KOPT-K1 (cell line): ENCODE measurements around the gene EIF4A3.
A peak's percentile ranks its signal among the peaks of the same experiment; 100 is the strongest.

Source experiments
- H3K27ac ChIP-seq: fragments of 200-600 bp; sonication (generic); 2 replicates; pipeline ENCODE4 v1.5.1; 2016; ENCODE audit warnings: antibody characterized with exemption, mild to moderate bottlenecking, low read depth, low read length; ENCODE audit not compliant: poor library complexity, severe bottlenecking
- H3K36me3 ChIP-seq: fragments of 200-600 bp; sonication (generic); 2 replicates; pipeline ENCODE4 v1.5.1; 2017; ENCODE audit warnings: antibody characterized with exemption, mild to moderate bottlenecking, low read length, moderate library complexity; ENCODE audit not compliant: insufficient read depth
- H3K9me3 ChIP-seq: fragments of 200-600 bp; sonication (generic); 2 replicates; pipeline ENCODE4 v1.5.1; 2017; ENCODE audit warnings: antibody characterized with exemption, low read length, mild to moderate bottlenecking; ENCODE audit not compliant: insufficient read depth, poor library complexity, severe bottlenecking

Gene EIF4A3

DNA sequence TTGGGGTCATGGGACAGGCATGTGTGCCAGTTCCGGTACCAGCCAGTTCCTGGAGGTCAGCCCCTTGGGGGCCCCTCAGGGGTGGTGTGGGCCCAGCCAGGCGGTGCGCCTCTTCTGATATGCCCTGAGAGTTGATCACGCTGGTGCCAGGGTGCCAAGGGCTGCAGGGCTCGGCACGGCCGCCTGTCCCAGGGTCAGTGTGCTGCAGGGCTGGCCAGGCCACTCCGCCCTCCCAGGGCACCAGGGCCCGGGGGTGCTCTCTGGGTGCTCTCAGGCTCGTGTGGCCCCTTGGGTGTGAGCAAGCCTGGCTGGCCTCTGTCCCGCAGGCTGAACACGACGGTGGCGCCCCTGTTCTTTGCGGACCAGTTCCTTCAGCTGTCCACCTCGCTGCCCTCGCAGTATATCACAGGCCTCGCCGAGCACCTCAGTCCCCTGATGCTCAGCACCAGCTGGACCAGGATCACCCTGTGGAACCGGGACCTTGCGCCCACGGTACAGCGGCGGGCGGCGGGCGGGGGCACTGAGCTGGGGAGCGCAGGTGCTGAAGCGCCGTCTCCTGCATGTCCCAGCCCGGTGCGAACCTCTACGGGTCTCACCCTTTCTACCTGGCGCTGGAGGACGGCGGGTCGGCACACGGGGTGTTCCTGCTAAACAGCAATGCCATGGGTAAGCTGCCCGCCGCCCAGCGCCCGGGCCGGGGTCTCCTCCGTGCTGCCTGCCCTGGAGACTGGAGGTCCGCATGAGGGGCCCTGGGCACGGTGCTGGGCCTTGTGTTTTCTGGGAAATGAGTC is 39.5 kb downstream of the EIF4A3 start:
- no peaks in the 10 kb centered on the region for H3K9me3 ChIP-seq

GRCh38 chr17:80106751-80107150 is 40.2 kb downstream of the EIF4A3 start:
- Histone ChIP-seq H3K27ac (no peak overlapping the region), H3K36me3 (no peaks in the 10 kb centered on the region; the same call in 1 of the 2 replicates), H3K9me3 (no peaks in the 10 kb centered on the region)

More for the DNA sequence above, 39.5 kb downstream of the EIF4A3 start:
- Histone ChIP-seq H3K36me3 (no peaks in the 10 kb centered on the region; the same call in 1 of the 2 replicates), H3K27ac (no peak overlapping the region)

- Histone ChIP-seq H3K36me3 (no peaks in the 10 kb centered on the region; the same call in 1 of the 2 replicates), H3K9me3 (no peaks in the 10 kb centered on the region)
Observed at GRCh38 chr17:80106176-80106575, 40.8 kb downstream of the EIF4A3 start.

GRCh38 chr17:80105762-80106161 is 41.2 kb downstream of the EIF4A3 start:
- no peak overlapping the region for H3K27ac ChIP-seq
- H3K9me3 ChIP-seq = no peaks in the 10 kb centered on the region
- no peaks in the 10 kb centered on the region; the same call in 1 of the 2 replicates for H3K36me3 ChIP-seq

More at GRCh38 chr17:80106176-80106575, 40.8 kb downstream of the EIF4A3 start:
- no peak overlapping the region for H3K27ac ChIP-seq

DNA sequence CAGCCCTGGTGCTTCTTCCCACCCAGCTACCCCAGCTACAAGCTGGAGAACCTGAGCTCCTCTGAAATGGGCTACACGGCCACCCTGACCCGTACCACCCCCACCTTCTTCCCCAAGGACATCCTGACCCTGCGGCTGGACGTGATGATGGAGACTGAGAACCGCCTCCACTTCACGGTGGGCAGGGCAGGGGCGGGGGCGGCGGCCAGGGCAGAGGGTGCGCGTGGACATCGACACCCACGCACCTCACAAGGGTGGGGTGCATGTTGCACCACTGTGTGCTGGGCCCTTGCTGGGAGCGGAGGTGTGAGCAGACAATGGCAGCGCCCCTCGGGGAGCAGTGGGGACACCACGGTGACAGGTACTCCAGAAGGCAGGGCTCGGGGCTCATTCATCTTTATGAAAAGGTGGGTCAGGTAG is 42.0 kb downstream of the EIF4A3 start:
- Histone ChIP-seq H3K36me3 (no peaks in the 10 kb centered on the region), H3K9me3 (no peaks in the 10 kb centered on the region), H3K27ac (no peak overlapping the region)

DNA sequence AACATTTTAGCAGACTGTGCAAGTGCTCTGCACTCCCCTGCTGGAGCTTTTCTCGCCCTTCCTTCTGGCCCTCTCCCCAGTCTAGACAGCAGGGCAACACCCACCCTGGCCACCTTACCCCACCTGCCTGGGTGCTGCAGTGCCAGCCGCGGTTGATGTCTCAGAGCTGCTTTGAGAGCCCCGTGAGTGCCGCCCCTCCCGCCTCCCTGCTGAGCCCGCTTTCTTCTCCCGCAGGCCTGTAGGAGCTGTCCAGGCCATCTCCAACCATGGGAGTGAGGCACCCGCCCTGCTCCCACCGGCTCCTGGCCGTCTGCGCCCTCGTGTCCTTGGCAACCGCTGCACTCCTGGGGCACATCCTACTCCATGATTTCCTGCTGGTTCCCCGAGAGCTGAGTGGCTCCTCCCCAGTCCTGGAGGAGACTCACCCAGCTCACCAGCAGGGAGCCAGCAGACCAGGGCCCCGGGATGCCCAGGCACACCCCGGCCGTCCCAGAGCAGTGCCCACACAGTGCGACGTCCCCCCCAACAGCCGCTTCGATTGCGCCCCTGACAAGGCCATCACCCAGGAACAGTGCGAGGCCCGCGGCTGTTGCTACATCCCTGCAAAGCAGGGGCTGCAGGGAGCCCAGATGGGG is 42.5 kb downstream of the EIF4A3 start:
- H3K9me3 ChIP-seq = no peaks in the 10 kb centered on the region
- H3K36me3 ChIP-seq = no peaks in the 10 kb centered on the region
- H3K27ac ChIP-seq = no peak overlapping the region

GRCh38 chr17:80103449-80104085 is 43.4 kb downstream of the EIF4A3 start:
- Histone ChIP-seq H3K27ac (no peak overlapping the region), H3K9me3 (no peaks in the 10 kb centered on the region), H3K36me3 (no peaks in the 10 kb centered on the region)

DNA sequence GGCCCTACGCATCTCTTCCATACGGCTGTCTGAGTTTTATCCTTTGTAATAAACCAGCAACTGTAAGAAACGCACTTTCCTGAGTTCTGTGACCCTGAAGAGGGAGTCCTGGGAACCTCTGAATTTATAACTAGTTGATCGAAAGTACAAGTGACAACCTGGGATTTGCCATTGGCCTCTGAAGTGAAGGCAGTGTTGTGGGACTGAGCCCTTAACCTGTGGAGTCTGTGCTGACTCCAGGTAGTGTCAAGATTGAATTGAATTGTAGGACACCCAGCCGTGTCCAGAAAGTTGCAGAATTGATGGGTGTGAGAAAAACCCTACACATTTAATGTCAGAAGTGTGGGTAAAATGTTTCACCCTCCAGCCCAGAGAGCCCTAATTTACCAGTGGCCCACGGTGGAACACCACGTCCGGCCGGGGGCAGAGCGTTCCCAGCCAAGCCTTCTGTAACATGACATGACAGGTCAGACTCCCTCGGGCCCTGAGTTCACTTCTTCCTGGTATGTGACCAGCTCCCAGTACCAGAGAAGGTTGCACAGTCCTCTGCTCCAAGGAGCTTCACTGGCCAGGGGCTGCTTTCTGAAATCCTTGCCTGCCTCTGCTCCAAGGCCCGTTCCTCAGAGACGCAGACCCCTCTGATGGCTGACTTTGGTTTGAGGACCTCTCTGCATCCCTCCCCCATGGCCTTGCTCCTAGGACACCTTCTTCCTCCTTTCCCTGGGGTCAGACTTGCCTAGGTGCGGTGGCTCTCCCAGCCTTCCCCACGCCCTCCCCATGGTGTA is 44.1 kb downstream of the EIF4A3 start:
- H3K36me3 ChIP-seq = no peaks in the 10 kb centered on the region
- no peaks in the 10 kb centered on the region for H3K9me3 ChIP-seq
- peak overlapping the region; percentile 77 for H3K27ac ChIP-seq

GRCh38 chr17:80101946-80102663 is 44.8 kb downstream of the EIF4A3 start:
- H3K27ac ChIP-seq = peak overlapping the region; percentile 77
- no peaks in the 10 kb centered on the region for H3K36me3 ChIP-seq
- H3K9me3 ChIP-seq = no peaks in the 10 kb centered on the region

GRCh38 chr17:80101011-80101945 is 45.6 kb downstream of the EIF4A3 start, which contains the start of gene GAA:
Gene GAA (plus strand): TSS chr17:80101581. CDS start chr17:80104587, 3,006 bp downstream.
- peak within 1 kb of the TSS; percentile 77 for H3K27ac ChIP-seq
- no peaks in the 10 kb centered on the region for H3K36me3 ChIP-seq
- no peaks in the 10 kb centered on the region for H3K9me3 ChIP-seq

- Histone ChIP-seq H3K9me3 (no peaks in the 10 kb centered on the region), H3K27ac (peak overlapping the region; percentile 14), H3K36me3 (no peaks in the 10 kb centered on the region)
Observed at GRCh38 chr17:80100035-80100323, 46.9 kb downstream of the EIF4A3 start.

DNA sequence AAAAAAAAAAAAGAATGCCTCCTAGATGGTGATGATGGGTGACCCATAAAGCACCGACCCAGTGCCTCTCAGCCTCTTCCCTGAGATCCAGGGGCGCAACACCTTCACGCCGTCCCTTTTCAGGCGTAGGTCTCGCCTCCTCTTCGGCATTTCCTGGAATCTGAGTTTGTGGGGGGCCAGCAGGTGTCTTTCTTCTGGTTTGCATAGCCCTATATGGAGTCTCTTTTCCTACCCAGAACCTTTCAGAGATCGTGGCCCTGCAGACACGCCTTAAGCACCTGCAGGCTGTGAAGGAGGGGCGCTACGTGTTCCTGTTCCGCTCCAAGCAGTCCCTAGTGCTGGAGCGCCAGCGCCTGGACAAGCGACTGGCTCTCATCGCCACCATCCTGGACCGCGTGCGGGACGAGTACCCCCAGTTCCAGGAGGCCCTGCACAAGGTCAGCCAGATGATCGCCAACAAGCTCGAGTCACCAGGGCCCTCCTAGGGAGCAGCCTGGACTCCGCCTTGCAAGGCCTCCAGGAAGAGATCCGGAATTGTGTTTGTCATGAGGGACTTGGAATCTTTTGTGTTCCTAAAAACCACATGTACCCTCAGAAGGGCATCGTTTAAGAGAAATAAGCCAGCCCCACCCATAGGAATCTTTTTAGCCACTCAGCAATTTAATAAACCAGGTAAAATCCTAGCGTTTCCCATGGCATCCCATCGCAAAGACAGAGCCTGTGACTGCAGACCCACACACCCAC is 47.5 kb downstream of the EIF4A3 start:
- Histone ChIP-seq H3K9me3 (no peaks in the 10 kb centered on the region), H3K27ac (no peak overlapping the region)

More for the DNA sequence above, 47.5 kb downstream of the EIF4A3 start:
- H3K36me3 ChIP-seq = no peaks in the 10 kb centered on the region
